Measurements from ENCODE around the gene SNAPC2.

SNAPC2 gene

GRCh38 chr19:7930765-7931164 lies 10.6 kb downstream of the SNAPC2 start:
- H3K36me3 ChIP-seq (ENCODE audit: control insufficient read depth, insufficient read depth, low read length), result peaks cover 24% of the 10 kb centered on the region
- no peaks in the 10 kb centered on the region for H3K27me3 ChIP-seq (ENCODE audit: control insufficient read depth, insufficient read depth, low read length)
- peak overlapping the region; percentile 88 for H3K27ac ChIP-seq (ENCODE audit: low read depth, low read length)
- H3K9ac ChIP-seq (ENCODE audit: low read length), result no peak overlapping the region
- peaks cover 52% of the 10 kb centered on the region for H3K4me1 ChIP-seq (ENCODE audit: control insufficient read depth, insufficient read depth, low read length)
- H3K4me3 ChIP-seq (ENCODE audit: low read length), result no peak overlapping the region

- no peaks in the 10 kb centered on the region for H3K27me3 ChIP-seq (ENCODE audit: control insufficient read depth, insufficient read depth, low read length)
- H3K36me3 ChIP-seq (ENCODE audit: control insufficient read depth, insufficient read depth, low read length), result peaks cover 26% of the 10 kb centered on the region
- H3K27ac ChIP-seq (ENCODE audit: low read depth, low read length), result peak overlapping the region; percentile 88
- H3K4me3 ChIP-seq (ENCODE audit: low read length), result no peak overlapping the region
- H3K9ac ChIP-seq (ENCODE audit: low read length), result no peak overlapping the region
- H3K4me1 ChIP-seq (ENCODE audit: control insufficient read depth, insufficient read depth, low read length), result peaks cover 49% of the 10 kb centered on the region
Observed at GRCh38 chr19:7931221-7932061, 11.3 kb downstream of the SNAPC2 start.

DNA sequence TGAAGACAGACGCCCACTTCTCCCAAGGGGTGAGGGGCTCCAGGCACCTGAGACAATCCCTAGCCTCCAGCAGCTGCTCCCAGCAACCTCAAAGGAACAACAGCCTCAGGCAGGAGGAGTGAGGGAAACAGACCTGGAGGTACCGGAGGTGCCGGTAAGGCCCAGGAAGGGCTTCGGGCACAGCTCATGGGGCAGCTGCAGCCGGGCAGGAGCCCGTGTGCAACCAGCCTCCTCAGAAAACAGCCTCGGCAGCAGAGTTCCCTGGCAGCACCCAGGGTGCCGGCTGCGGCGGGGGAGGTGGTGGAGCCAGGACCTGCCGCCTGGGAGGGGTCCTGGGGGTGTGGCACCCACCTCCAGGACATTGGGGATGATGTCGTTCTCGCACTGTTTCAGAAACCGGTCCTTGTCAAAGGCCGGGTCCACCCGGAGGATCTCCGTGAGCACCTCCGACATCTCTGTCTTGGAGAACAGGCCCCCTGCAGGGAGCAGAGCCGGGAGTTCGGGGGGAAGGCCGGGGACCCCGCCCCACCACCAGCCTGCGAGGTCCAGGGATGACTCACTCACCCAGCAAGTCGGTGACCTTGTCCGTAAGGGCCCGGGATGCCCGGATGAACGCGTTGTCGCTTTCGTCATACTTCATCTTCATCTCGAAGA lies 12.3 kb downstream of the SNAPC2 start:
- Histone ChIP-seq H3K4me1 (ENCODE audit: control insufficient read depth, insufficient read depth, low read length) (peaks cover 39% of the 10 kb centered on the region), H3K4me3 (ENCODE audit: low read length) (no peak overlapping the region), H3K27me3 (ENCODE audit: control insufficient read depth, insufficient read depth, low read length) (no peaks in the 10 kb centered on the region), H3K27ac (ENCODE audit: low read depth, low read length) (peak overlapping the region; percentile 88), H3K36me3 (ENCODE audit: control insufficient read depth, insufficient read depth, low read length) (peaks cover 28% of the 10 kb centered on the region), H3K9ac (ENCODE audit: low read length) (no peak overlapping the region)

- Histone ChIP-seq H3K36me3 (ENCODE audit: control insufficient read depth, insufficient read depth, low read length) (peaks cover 28% of the 10 kb centered on the region), H3K4me1 (ENCODE audit: control insufficient read depth, insufficient read depth, low read length) (peaks cover 34% of the 10 kb centered on the region), H3K9ac (ENCODE audit: low read length) (no peak overlapping the region), H3K27me3 (ENCODE audit: control insufficient read depth, insufficient read depth, low read length) (no peaks in the 10 kb centered on the region), H3K4me3 (ENCODE audit: low read length) (no peak overlapping the region), H3K27ac (ENCODE audit: low read depth, low read length) (no peak overlapping the region)
Observed at GRCh38 chr19:7932930-7933300, 12.8 kb downstream of the SNAPC2 start.

DNA sequence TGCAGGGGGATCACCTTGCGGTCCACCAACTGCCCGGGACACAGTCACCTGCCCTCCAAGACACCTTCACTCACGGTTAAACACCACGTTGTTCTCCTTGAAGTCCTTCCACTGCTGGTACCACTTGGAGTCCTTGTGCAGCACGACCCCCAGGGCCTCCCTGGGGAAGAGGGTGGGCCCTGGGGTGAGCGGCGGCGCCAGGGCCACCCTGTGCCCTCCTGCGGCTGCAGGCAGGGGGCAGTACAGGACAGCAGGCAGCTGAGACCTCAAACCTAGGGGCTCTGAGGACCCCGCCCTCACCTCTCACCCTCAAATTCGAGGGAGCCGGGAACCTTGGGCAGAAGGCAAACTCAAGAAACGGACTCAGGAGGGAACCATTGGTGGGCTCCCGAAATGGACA lies 13.3 kb downstream of the SNAPC2 start:
- Histone ChIP-seq H3K9ac (ENCODE audit: low read length) (no peak overlapping the region), H3K36me3 (ENCODE audit: control insufficient read depth, insufficient read depth, low read length) (peaks cover 29% of the 10 kb centered on the region), H3K4me1 (ENCODE audit: control insufficient read depth, insufficient read depth, low read length) (peaks cover 29% of the 10 kb centered on the region), H3K27ac (ENCODE audit: low read depth, low read length) (no peak overlapping the region), H3K4me3 (ENCODE audit: low read length) (no peak overlapping the region), H3K27me3 (ENCODE audit: control insufficient read depth, insufficient read depth, low read length) (no peaks in the 10 kb centered on the region)

- H3K27ac ChIP-seq (ENCODE audit: low read depth, low read length), result no peak overlapping the region
- H3K36me3 ChIP-seq (ENCODE audit: control insufficient read depth, insufficient read depth, low read length), result peaks cover 29% of the 10 kb centered on the region
Observed at GRCh38 chr19:7933828-7934725, 13.9 kb downstream of the SNAPC2 start.

DNA sequence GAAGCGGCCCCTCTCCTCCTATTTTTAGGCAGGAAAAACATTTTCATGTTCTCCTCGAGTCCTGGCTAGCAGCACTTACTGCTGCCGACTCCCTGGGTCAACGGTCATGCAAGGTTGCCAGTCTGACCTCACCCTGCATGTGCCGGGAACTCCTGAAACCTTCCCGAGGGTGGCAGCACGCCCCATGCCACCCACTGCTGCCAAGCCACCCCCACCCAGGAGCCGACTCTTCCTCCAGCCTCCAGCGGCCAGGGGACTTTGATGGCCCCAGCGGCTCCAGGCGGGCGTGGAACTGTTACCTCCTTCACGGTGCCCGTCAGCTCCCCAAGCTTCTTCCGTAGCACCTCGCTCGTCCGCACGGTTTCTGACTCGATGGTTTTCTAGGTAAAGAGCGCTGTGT lies 14.6 kb downstream of the SNAPC2 start:
- Histone ChIP-seq H3K27me3 (ENCODE audit: control insufficient read depth, insufficient read depth, low read length) (no peaks in the 10 kb centered on the region), H3K36me3 (ENCODE audit: control insufficient read depth, insufficient read depth, low read length) (peaks cover 27% of the 10 kb centered on the region), H3K9ac (ENCODE audit: low read length) (no peak overlapping the region), H3K27ac (ENCODE audit: low read depth, low read length) (no peak overlapping the region), H3K4me1 (ENCODE audit: control insufficient read depth, insufficient read depth, low read length) (peaks cover 18% of the 10 kb centered on the region), H3K4me3 (ENCODE audit: low read length) (no peak overlapping the region)

More at GRCh38 chr19:7933828-7934725, 13.9 kb downstream of the SNAPC2 start:
- Histone ChIP-seq H3K9ac (ENCODE audit: low read length) (no peak overlapping the region), H3K27me3 (ENCODE audit: control insufficient read depth, insufficient read depth, low read length) (no peaks in the 10 kb centered on the region), H3K4me1 (ENCODE audit: control insufficient read depth, insufficient read depth, low read length) (peaks cover 24% of the 10 kb centered on the region), H3K4me3 (ENCODE audit: low read length) (no peak overlapping the region)

DNA sequence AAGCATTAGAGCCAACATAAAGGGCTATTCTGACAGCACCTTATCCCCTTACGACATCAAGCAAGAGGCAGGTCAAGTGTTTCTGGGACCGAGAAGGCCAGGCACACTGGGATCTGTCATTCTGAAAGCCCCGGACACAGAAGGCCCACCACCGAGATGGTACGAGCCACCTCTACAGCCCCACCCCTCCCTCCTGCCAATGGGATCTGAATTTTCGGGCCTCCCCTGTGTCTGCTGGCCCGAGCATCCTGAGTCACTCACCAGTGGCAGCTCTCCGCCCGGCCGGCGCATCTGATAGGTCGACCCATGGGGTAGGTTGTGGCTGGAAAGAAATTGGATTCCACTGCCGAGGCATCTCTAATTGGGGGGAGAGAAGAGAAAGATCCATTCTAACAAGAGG lies 20.7 kb downstream of the SNAPC2 start:
- no peaks in the 10 kb centered on the region for H3K27me3 ChIP-seq (ENCODE audit: control insufficient read depth, insufficient read depth, low read length)
- H3K4me1 ChIP-seq (ENCODE audit: control insufficient read depth, insufficient read depth, low read length), result no peaks in the 10 kb centered on the region
- H3K36me3 ChIP-seq (ENCODE audit: control insufficient read depth, insufficient read depth, low read length), result peaks cover 13% of the 10 kb centered on the region
- H3K9ac ChIP-seq (ENCODE audit: low read length), result no peak overlapping the region
- no peak overlapping the region for H3K4me3 ChIP-seq (ENCODE audit: low read length)
- no peak overlapping the region for H3K27ac ChIP-seq (ENCODE audit: low read depth, low read length)

GRCh38 chr19:7941895-7942596 lies 21.9 kb downstream of the SNAPC2 start:
- H3K4me3 ChIP-seq (ENCODE audit: low read length), result peak overlapping the region; percentile 62
- no peaks in the 10 kb centered on the region for H3K4me1 ChIP-seq (ENCODE audit: control insufficient read depth, insufficient read depth, low read length)
- no peak overlapping the region for H3K27ac ChIP-seq (ENCODE audit: low read depth, low read length)
- H3K9ac ChIP-seq (ENCODE audit: low read length), result no peak overlapping the region
- H3K36me3 ChIP-seq (ENCODE audit: control insufficient read depth, insufficient read depth, low read length), result peaks cover 10% of the 10 kb centered on the region
- no peaks in the 10 kb centered on the region for H3K27me3 ChIP-seq (ENCODE audit: control insufficient read depth, insufficient read depth, low read length)

DNA sequence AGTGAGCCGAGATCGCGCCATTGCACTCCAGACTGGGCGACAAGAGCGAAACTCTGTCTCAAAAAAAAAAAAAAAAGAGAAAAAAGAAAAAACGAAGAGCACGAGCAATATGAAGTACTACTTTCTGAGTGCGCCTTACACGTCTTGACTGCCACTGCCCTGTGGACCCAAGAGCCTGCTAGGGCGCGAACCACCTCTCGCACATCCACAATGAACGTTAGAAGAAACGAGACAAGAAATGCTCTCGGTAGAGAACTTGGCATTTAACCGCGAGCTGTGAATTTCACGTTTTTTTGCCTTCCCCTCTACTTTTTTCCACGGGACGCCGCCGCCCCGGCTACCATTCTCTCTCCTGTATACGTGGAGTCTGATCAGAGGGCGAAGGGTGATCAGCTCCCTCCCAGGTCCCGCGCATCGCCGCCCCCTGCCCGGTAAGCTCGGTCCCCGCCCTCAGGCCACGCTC lies 22.9 kb downstream of the SNAPC2 start:
- H3K27me3 ChIP-seq (ENCODE audit: control insufficient read depth, insufficient read depth, low read length), result no peaks in the 10 kb centered on the region
- H3K36me3 ChIP-seq (ENCODE audit: control insufficient read depth, insufficient read depth, low read length), result peaks cover 10% of the 10 kb centered on the region
- peak overlapping the region; percentile 26 for H3K9ac ChIP-seq (ENCODE audit: low read length)
- H3K4me3 ChIP-seq (ENCODE audit: low read length), result peak overlapping the region; percentile 62
- H3K4me1 ChIP-seq (ENCODE audit: control insufficient read depth, insufficient read depth, low read length), result no peaks in the 10 kb centered on the region
- H3K27ac ChIP-seq (ENCODE audit: low read depth, low read length), result peak overlapping the region; percentile 84

- peaks cover 9% of the 10 kb centered on the region for H3K36me3 ChIP-seq (ENCODE audit: control insufficient read depth, insufficient read depth, low read length)
- peak within 1 kb of the TSS; percentile 98 for H3K4me3 ChIP-seq (ENCODE audit: low read length)
- no peaks in the 10 kb centered on the region for H3K4me1 ChIP-seq (ENCODE audit: control insufficient read depth, insufficient read depth, low read length)
- H3K27ac ChIP-seq (ENCODE audit: low read depth, low read length), result peak within 1 kb of the TSS; percentile 84
- no peaks in the 10 kb centered on the region for H3K27me3 ChIP-seq (ENCODE audit: control insufficient read depth, insufficient read depth, low read length)
- H3K9ac ChIP-seq (ENCODE audit: low read length), result peak within 1 kb of the TSS; percentile 56
Observed at GRCh38 chr19:7943444-7944176, 23.5 kb downstream of the SNAPC2 start, which contains the start of gene TIMM44. TIMM44 (minus strand) TSS chr19:7943666; CDS start chr19:7943651, 15 bp downstream.

Measured in rectal smooth muscle tissue (tissue), 1 donor.